HCT116 (cell line): ENCODE results near the gene EIF3A.

ENCODE experiments used
- ATF3 ChIP-seq: IDR thresholded peaks from 2 replicates; pipeline ENCODE4 v1.6.1; 2012
- CTCF ChIP-seq, 3 experiments: fragments of 200-600 bp in 1 of 3; sonication (generic) in 1 of 3; IDR thresholded peaks in 2 of 3; conservative IDR thresholded peaks in 1 of 3; 2 replicates each; pipeline ENCODE4 v1.5.1; 2012 to 2017; ENCODE audit warnings: low read depth in 2 of 3, low read length in 2 of 3, antibody characterized with exemption in 1 of 3, borderline replicate concordance in 1 of 3, control low read depth in 1 of 3, mild to moderate bottlenecking in 1 of 3, mixed read lengths in 1 of 3, mixed run types in 1 of 3, moderate library complexity in 1 of 3; ENCODE audit not compliant: insufficient read depth in 1 of 3
- EGR1 ChIP-seq: IDR thresholded peaks from 2 replicates; pipeline ENCODE4 v1.6.1; 2012; ENCODE audit warnings: low read depth
- EZH2phosphoT487 ChIP-seq: fragments of 200-600 bp; IDR thresholded peaks from 2 replicates; pipeline ENCODE4 v1.6.1; 2018; ENCODE audit warnings: antibody characterized with exemption, borderline replicate concordance
- JUND ChIP-seq: IDR thresholded peaks from 2 replicates; pipeline ENCODE4 v1.6.1; 2012
- MAX ChIP-seq: IDR thresholded peaks from 2 replicates; pipeline ENCODE4 v1.6.1; 2012
- POLR2A ChIP-seq: IDR thresholded peaks from 2 replicates; pipeline ENCODE4 v1.7.0; 2011; ENCODE audit warnings: borderline replicate concordance; ENCODE audit not compliant: insufficient read depth, insufficient read length; ENCODE audit errors: extremely low read depth
- POLR2AphosphoS5 ChIP-seq: IDR thresholded peaks from 2 replicates; pipeline ENCODE4 v1.6.1; 2011; ENCODE audit warnings: mild to moderate bottlenecking, low read depth, low read length, moderate library complexity
- REST ChIP-seq: IDR thresholded peaks from 2 replicates; pipeline ENCODE4 v1.6.1; 2012; ENCODE audit warnings: low read depth
- SP1 ChIP-seq: IDR thresholded peaks from 2 replicates; pipeline ENCODE4 v1.6.1; 2012; ENCODE audit warnings: low read depth
- SRF ChIP-seq: IDR thresholded peaks from 2 replicates; pipeline ENCODE4 v1.6.1; 2012; ENCODE audit warnings: low read depth
- YY1 ChIP-seq: IDR thresholded peaks from 2 replicates; pipeline ENCODE4 v1.6.1; 2011; ENCODE audit warnings: low read length, low read depth, moderate library complexity, mild to moderate bottlenecking; ENCODE audit not compliant: insufficient replicate concordance; ENCODE audit errors: extremely low read depth
- ZFX ChIP-seq: fragments of 450-650 bp; IDR thresholded peaks from 2 replicates; pipeline ENCODE4 v1.6.1; 2017

GRCh38 chr10:119001717-119002500 is 78.7 kb downstream of the EIF3A start:
- TF ChIP-seq CTCF (IDR thresholded peaks at IDR 0.05 in 2 of 3, conservative IDR thresholded peaks at IDR 0.05 in 1 of 3; ENCODE audit: borderline replicate concordance in 1 of 3, insufficient read depth in 1 of 3, low read depth in 2 of 3, low read length in 2 of 3) (no peak), POLR2A (no peak), EZH2phosphoT487 (no peak), JUND (no peak), MAX (no peak), YY1 (no peak), SP1 (no peak), POLR2AphosphoS5 (no peak), SRF (no peak), ATF3 (no peak), EGR1 (no peak), REST (no peak), ZFX (no peak)
